ENCODE data around the gene PAX7.

DNA sequence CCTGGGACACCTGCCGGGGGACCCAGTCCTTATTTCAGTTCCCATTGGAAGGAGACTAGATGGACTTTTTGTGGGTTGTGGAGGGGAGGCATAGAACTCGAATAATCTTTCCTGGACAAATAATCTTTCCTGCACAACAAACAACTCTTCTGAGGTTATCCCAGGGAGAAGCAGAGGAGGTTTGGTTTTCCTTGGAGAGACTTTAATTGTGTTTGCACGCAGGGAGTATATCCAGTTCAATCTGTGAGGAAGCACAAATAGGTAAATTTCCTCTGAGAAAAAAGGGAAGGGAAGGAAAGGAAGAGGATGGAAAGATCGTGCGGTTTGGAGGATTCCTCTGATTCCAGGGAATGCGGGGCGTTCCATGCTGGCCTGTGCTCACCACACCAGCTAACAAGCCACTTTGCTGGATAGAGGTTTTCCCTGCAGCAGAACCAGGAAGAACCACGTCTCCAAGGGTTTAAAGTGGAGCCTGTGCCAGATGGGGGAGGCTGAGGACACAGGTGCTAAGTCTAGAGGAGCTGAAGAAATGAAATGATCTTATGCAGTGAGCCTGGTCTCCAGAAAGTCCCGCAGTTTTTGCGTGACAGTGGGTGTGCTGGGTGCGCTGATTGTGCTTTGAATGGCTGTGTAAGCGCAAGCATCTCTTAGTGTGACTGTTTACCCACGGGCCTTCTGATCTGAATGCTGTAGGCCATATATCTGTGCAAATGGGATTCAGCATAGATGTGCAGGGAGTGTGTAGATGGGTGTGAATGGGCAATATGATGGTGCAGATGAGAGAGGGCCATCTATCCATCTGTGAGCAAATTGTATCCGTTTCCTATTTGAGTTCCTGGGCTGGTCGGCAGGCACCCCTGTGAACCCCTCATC lies 7.6 kb downstream of the PAX7 start:
- no peak for TF ChIP-seq MAX (CRISPR knock-in tag; IDR thresholded peaks at IDR 0.05)
- TF ChIP-seq FOXP1 (CRISPR knock-in tag; IDR thresholded peaks at IDR 0.05; ENCODE audit: borderline replicate concordance): no peak
- no peak for TF ChIP-seq SP1 (CRISPR knock-in tag; conservative IDR thresholded peaks at IDR 0.05)
- no peak for TF ChIP-seq NR2C2 (CRISPR knock-in tag; IDR thresholded peaks at IDR 0.05)
- TF ChIP-seq, protein P1, sequence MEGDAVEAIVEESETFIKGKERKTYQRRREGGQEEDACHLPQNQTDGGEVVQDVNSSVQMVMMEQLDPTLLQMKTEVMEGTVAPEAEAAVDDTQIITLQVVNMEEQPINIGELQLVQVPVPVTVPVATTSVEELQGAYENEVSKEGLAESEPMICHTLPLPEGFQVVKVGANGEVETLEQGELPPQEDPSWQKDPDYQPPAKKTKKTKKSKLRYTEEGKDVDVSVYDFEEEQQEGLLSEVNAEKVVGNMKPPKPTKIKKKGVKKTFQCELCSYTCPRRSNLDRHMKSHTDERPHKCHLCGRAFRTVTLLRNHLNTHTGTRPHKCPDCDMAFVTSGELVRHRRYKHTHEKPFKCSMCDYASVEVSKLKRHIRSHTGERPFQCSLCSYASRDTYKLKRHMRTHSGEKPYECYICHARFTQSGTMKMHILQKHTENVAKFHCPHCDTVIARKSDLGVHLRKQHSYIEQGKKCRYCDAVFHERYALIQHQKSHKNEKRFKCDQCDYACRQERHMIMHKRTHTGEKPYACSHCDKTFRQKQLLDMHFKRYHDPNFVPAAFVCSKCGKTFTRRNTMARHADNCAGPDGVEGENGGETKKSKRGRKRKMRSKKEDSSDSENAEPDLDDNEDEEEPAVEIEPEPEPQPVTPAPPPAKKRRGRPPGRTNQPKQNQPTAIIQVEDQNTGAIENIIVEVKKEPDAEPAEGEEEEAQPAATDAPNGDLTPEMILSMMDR (IDR thresholded peaks at IDR 0.05): no peak
- TF ChIP-seq CREM (CRISPR knock-in tag; IDR thresholded peaks at IDR 0.05): no peak
- TF ChIP-seq USF1 (CRISPR knock-in tag; IDR thresholded peaks at IDR 0.05): no peak
- no peak for TF ChIP-seq TCF7 (CRISPR knock-in tag; IDR thresholded peaks at IDR 0.05; ENCODE audit: low read depth)
- TF ChIP-seq, protein P2, sequence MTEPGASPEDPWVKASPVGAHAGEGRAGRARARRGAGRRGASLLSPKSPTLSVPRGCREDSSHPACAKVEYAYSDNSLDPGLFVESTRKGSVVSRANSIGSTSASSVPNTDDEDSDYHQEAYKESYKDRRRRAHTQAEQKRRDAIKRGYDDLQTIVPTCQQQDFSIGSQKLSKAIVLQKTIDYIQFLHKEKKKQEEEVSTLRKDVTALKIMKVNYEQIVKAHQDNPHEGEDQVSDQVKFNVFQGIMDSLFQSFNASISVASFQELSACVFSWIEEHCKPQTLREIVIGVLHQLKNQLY (CRISPR knock-in tag; IDR thresholded peaks at IDR 0.05): no peak
- TF ChIP-seq, protein P3, sequence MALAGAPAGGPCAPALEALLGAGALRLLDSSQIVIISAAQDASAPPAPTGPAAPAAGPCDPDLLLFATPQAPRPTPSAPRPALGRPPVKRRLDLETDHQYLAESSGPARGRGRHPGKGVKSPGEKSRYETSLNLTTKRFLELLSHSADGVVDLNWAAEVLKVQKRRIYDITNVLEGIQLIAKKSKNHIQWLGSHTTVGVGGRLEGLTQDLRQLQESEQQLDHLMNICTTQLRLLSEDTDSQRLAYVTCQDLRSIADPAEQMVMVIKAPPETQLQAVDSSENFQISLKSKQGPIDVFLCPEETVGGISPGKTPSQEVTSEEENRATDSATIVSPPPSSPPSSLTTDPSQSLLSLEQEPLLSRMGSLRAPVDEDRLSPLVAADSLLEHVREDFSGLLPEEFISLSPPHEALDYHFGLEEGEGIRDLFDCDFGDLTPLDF (CRISPR knock-in tag; IDR thresholded peaks at IDR 0.05): no peak
- TF ChIP-seq JUN (CRISPR knock-in tag; IDR thresholded peaks at IDR 0.05): no peak
